HG02943 (cell line): ENCODE measurements around the gene NDUFAF3.

Experiments used
- ATAC-seq: cut with Tn5 transposase; IDR thresholded peaks from one replicate; pipeline ENCODE4 v1.9.1; 2021; ENCODE audit warnings: mild to moderate bottlenecking, low read depth, moderate library complexity; ENCODE audit not compliant: unreplicated experiment

NDUFAF3 gene

DNA sequence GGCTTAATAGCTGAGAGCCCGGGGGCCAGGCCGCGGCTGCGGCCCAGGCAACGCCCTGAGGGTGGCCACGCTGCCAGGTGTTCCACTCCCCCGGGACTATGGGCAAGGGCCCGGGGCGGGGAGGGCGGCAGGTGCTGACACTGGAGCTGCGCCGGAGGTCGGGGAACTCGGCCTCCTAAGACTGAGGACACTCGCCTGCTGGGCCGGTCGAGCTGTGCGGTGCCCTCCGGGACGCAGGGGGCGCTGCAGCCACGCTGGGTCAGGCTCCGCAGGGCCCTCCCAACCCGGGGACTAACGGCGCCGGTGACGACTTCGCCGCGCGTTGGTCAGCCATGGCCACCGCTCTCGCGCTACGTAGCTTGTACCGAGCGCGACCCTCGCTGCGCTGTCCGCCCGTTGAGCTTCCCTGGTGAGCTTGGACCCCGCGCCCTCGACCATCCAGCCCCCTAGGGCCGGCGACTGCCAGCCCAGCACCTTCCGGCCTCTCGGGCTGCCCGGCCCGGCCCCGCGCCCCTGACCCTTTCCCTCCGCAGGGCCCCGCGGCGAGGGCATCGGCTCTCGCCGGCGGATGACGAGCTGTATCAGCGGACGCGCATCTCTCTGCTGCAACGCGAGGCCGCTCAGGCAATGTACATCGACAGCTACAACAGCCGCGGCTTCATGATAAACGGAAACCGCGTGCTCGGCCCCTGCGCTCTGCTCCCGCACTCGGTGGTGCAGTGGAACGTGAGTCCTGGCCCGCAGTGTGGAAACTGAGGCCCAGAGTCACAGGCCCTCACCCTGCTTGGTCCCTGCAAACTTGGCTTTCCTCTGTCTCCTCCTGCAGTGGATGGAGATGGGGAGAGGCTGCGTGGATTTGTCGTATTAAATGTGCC lies at the start of gene NDUFAF3:
Gene NDUFAF3, plus strand, starts transcription at position 309 of the 875 bp plus-strand sequence. Its CDS starts 24 bp downstream, at position 333.
- ATAC-seq: peak; percentile 51

- no peak for ATAC-seq
Measured at GRCh38 chr3:48974076-48974864, 47.7 kb upstream of the NDUFAF3 start.

DNA sequence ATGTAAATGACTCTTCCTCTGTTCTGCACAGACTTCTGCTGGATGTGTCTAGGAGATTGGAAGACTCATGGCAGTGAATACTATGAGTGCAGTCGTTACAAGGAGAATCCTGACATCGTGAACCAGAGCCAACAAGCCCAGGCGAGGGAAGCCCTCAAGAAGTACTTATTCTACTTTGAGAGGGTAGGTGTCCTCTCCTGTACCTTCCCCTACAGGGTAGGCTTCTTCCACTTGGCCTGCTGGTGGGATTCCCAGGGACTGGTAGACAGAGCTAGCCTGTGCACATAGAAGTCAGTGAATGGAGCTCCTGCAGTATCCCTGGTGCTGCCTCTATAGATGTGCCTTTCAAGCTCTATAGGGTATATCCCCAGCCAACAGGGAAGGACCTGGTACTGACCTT lies 42.5 kb upstream of the NDUFAF3 start:
- ATAC-seq: no peak

GRCh38 chr3:48980295-48980694 lies 41.6 kb upstream of the NDUFAF3 start:
- no peak for ATAC-seq

GRCh38 chr3:48982016-48982415 lies 39.9 kb upstream of the NDUFAF3 start:
- ATAC-seq: no peak

DNA sequence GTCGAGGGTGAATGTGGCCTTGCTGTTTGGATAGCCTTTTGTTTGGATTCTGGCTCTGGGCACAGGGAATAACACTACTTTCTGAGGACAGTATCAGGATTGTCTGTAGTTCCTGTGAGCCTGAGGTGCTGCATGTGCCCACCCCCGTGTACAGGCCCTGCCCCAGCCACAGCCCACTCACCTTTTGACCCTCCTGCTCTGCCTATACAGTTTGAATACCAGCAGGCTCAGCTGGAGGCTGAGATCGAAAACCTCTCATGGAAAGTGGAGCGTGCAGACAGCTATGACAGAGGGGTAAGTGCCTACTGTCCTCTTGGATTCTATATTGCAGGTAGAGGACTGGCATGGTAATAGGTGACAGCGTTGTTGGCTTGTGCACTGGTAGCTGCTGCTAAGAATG lies 39.2 kb upstream of the NDUFAF3 start:
- ATAC-seq: no peak

DNA sequence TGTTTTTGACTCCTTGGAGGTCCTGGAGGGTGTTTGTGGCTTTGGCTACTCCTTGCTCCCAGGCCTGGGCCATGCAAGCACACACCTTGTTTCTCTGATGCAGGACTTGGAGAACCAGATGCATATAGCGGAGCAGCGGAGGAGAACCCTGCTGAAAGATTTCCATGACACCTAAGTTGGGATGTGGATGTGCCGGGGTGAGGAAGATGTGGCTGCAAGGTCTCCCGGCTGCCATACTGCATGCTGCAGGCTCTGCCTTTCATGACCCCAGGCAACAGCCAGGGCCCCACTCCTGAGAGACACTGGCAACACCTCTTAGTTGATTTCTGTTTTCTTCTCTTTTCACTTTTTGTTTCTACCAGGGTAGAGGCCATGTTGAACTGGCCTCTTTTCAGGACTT lies 38.8 kb upstream of the NDUFAF3 start:
- no peak for ATAC-seq

DNA sequence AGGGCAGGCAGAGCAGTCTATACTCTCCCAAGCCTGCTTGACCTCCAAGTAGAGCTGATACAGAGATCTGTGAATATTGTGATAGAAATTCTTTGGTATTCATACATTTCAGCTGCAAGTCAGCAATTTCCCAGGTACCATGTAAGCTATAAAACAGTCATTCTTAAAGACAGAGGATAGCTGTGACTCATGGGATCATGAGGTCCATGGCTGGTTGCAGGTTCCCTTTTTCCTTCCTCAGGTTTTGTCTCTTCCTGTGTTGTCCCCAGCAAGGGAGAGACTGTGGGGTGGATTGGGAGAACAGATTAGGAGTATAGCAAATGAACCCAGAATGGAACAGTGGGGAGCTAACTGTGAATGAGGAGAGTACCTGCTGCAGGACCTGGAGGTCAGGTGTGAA lies 37.3 kb upstream of the NDUFAF3 start:
- ATAC-seq: no peak

DNA sequence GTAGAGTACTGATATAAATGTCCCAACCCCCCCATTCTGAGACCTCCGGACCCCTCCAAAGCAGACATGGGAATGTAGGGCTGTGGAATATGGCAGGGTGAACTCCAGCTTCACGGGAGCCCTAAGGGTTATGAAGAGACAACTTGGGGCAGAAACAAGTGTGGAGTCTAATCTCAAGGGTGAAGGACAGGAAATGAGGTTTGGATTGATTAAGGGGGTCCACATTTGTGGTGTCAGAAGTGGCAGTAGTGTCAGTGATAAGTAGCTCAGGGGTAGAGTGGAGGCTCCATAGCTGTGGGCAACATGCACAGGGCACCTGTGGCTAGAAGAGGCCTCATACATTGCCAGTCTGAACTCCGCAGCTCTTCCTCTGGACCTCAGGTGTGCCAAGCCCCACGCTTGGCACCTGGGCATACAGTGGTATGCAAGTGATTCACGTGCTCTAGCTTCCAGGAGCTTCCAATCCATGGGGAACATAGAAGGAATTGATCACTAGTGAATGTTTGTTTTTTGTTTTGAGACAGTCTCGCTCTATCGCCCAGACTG lies 36.0 kb upstream of the NDUFAF3 start:
- no peak for ATAC-seq

DNA sequence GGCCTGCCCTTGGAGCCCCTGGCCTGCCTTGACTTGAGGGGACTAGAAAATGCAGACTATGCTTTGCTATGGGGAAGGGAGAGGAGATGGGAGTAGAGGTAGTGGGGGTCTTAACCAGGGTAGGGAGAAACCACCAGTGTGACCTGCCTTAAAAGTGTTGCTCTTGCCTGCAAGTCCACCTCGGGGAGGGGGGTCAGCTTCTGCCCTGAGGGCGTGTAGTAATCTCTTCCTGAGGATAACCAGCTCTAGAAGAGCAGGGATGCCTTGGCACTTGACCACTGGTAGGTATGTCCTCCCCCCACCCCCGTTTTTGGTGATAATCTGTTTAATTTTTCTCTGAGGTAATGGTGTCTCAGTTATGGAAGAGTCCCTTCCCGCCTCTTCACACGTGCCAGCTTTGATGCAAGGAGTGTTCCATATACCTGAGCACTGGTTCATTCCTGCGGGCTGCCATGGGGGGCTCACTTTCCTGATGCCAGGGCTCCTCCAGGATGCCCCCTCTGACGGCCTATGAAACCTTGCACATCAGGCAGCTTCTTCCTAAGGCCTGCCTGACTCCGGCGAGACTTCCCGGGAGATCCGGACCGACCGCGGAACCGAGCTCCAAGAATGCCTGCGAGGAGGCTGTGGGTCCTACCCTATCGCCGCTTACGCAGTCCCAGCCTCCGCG lies 32.7 kb upstream of the NDUFAF3 start:
- ATAC-seq: no peak

DNA sequence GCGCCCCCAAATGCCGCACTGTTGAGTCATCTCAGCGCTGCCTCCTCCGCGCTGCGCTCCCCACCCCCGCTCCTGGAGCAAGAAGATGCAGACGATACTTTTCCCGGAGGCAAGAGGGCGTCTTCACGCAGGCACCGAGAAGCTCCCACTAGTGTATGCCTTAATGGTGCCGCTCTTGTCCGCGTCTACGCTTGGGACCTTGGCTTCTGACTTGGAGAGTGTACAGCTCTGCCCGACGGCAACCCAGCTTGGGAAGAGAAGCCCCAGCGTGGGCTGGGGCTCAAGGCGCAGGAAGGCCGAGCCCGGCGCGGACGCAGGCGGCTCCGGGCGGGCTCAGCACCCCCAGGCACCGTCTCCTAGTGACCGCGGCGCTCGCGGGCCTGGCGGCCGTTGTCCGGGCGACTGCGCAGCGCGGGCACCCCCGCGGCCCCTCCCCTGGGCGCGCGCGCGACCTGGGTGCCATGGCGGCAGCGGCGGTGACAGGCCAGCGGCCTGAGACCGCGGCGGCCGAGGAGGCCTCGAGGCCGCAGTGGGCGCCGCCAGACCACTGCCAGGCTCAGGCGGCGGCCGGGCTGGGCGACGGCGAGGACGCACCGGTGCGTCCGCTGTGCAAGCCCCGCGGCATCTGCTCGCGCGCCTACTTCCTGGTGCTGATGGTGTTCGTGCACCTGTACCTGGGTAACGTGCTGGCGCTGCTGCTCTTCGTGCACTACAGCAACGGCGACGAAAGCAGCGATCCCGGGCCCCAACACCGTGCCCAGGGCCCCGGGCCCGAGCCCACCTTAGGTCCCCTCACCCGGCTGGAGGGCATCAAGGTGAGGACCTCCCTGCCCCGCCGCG lies 31.9 kb upstream of the NDUFAF3 start, which contains the start of gene P4HTM:
Gene P4HTM, plus strand, starts transcription at position 446 of the 840 bp plus-strand sequence. Its CDS starts 16 bp downstream, at position 462.
- peak; percentile 48 for ATAC-seq

- ATAC-seq: no peak
Measured at GRCh38 chr3:48990636-48991469, 31.1 kb upstream of the NDUFAF3 start.

- ATAC-seq: no peak
Measured at GRCh38 chr3:48991851-48992545, 29.9 kb upstream of the NDUFAF3 start.

GRCh38 chr3:48993834-48994233 lies 28.1 kb upstream of the NDUFAF3 start:
- ATAC-seq: no peak

- no peak for ATAC-seq
Measured at GRCh38 chr3:48996640-48997039, 25.3 kb upstream of the NDUFAF3 start.

- no peak for ATAC-seq
Measured at GRCh38 chr3:48997102-48997635, 24.8 kb upstream of the NDUFAF3 start.

DNA sequence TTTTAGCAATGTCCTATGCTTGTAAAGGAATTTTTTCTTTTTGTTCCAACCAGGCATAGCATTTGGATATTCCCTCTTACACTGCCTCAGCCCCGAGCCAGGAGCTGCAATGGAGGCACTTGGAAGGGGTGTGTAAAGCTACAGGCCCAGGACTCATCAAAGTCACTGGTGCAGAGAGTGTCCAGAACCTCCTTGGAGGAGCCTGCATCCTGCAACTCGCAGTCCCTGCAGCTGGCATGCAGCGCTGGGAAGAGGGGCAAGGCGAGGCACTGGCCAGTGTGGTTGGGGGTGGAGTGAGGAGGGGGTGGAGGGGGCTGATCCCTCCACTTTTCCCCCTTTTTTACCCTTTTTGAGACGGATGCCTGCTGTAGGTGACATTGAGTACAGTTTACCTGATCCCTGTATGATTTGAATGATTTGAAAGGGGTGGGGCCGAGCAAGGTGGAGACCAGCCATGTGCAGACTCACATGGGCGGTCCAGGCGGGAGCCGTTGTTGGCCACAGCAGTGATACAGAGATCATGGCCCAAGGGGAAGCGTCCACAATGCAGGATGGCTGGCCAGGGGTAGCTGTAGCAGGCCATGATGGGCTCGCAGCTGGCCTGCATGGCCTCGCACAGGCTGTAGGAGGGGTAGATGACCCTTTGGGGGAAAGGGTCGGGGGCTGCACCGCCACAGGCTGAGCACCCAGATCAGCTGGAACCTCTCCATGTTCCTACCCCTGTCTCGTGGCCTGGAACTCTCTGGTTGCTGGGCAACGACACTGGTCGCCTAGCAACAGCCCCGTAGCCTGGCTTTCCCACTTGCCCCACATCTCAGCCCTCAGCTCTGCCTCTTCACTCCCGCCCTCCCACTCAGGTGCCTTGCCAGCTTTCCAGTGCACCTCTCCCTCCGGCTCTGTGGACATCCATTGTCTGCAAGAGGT lies 23.9 kb upstream of the NDUFAF3 start:
- ATAC-seq: no peak
